PC-9 (cell line): ENCODE data around the gene SDK1.

Experiments
- CTCF ChIP-seq: fragments of 200-600 bp; sonication (generic); conservative IDR thresholded peaks from 2 replicates; pipeline ENCODE4 v1.6.1; 2017; ENCODE audit warnings: mixed run types, antibody characterized with exemption, mild to moderate bottlenecking, moderate library complexity
- EZH2 ChIP-seq: fragments of 200-600 bp; sonication (generic); IDR thresholded peaks from 2 replicates; pipeline ENCODE4 v1.8.0; 2017; ENCODE audit warnings: antibody characterized with exemption, low read depth

- TF ChIP-seq CTCF (no peak), EZH2 (no peak)
Observed at GRCh38 chr7:3657206-3657605, 356.2 kb downstream of the SDK1 start.
